ENCODE data around the gene TIMD4.

Gene TIMD4

DNA sequence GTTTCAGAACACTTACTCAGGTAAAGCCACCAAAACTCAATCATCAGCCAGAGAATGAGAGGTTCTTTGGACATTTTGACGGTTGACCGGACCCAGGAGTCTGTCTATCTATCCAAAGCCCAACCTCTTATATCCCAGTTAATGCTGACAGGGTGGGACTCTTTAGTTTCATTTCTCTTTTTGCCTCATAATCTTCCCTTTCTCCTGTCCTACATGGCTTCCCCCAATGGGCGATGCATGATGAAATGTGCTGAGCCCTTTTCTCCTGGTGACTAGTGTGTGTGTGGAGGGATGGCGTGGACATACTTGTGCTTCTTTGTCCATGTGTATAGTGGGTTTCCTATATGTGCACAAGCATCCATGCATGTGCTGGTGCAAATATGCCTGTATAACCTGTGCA, at the start of gene TIMD4:
TIMD4 (minus strand) TSS at position 102 of the 400 bp plus-strand sequence; CDS start at position 74, 28 bp downstream.
- no peak within 1 kb of the TSS for H3K4me3 ChIP-seq (replicated peaks in 1 of 2; ENCODE audit: low read depth in 2 of 2, low read length in 2 of 2)
- TF ChIP-seq CTCF (IDR thresholded peaks at IDR 0.05; ENCODE audit: low read depth, low read length), result no peak
- no peak for DNase-seq (ENCODE audit: low read depth in 2 of 2)

DNA sequence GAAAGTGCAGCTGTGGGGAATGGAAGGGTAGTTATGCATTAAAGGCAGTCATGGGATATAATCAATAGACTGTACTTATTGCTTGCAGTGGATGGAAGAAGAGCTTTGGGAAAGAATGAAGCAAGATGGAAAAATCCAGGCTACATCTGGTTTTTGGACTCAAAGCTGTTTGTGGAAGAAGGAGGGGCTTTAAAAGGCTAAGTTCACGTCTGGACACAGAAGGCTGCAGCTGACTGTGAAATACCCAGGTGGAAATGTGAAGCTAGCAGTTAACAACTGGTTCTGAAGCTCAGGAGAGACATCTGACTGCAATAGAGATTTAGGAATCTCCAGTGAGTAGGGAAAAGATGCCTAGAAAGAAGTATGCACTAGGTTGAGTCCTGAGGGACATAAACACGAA, 43.2 kb upstream of the TIMD4 start:
- DNase-seq (ENCODE audit: low read depth in 2 of 2), result no peak
- H3K4me3 ChIP-seq (replicated peaks in 1 of 2; ENCODE audit: low read depth in 2 of 2, low read length in 2 of 2), result no peak overlapping the region
- no peak for TF ChIP-seq CTCF (IDR thresholded peaks at IDR 0.05; ENCODE audit: low read depth, low read length)

DNA sequence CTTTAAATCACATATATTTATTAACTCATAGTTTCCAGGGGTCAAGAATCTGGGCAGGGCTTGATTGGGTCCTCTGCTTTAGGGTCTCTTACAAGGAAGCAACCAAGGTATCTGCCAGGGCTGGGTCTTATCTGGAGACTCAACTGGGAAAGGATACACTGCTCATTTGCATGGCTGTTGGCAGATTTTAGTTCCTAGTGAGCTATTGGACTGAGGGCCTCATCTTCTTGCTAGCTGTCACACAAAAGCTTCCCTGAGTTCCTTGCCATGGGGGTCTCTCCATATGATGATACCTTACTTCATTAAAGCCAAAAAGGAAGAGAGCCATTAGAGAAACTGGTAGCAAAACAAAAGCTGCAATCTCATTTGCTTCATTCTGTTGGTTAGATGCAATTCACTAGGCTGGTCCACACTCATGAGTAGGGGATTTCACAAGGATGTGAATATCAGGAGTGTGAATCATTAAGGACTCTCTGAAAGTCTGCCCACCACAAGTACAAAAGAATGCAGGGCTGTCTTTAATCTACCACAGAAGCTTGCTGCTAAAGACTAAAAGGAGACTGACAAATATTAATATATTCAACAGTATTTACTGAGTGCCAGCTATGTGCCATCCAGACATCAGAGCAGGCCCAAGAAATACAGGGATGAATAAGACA, 42.0 kb upstream of the TIMD4 start:
- no peak for DNase-seq (ENCODE audit: low read depth in 2 of 2)
- TF ChIP-seq CTCF (IDR thresholded peaks at IDR 0.05; ENCODE audit: low read depth, low read length), result no peak
- no peak overlapping the region for H3K4me3 ChIP-seq (replicated peaks in 1 of 2; ENCODE audit: low read depth in 2 of 2, low read length in 2 of 2)

DNA sequence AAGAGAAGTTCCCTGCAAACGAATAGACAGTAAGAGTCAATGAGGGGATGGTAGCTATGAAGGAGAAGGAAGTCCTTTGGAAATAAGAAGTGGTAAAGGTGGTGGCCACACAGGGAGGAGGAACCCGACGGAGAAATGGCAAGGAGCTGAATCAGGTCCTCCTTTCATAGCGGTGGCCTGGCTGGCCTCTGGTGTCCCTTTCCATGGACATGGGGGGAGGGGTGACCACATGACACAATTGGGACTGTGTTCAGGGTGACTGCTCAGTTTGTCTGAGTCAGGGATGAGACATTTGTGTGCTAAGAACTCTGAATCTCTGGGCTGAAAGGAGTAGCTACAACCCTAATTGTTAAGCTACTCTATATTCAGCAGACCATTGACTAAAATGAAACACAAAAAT, 28.7 kb upstream of the TIMD4 start:
- DNase-seq (ENCODE audit: low read depth in 2 of 2), result no peak
- no peak overlapping the region for H3K4me3 ChIP-seq (replicated peaks in 1 of 2; ENCODE audit: low read depth in 2 of 2, low read length in 2 of 2)
- TF ChIP-seq CTCF (IDR thresholded peaks at IDR 0.05; ENCODE audit: low read depth, low read length), result no peak

DNA sequence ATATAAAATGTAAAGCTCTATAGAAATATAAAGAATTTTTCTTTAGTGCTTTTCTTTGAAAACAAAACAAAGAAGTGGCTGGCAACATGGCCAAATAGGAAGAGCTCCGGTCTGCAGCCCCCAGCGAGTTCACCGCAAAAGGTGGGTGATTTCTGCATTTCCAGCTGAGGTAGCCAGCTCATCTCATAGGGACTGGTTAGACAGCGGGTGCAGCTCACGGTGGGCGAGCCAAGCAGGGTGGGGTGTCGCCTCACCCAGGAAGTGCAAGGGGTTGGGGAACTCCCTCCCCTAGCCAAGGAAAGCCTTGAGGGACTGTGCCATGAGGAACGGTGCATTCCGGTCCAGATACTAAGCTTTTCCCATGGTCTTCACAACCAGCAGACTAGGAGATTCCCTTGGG, 21.0 kb upstream of the TIMD4 start:
- no peak for DNase-seq (ENCODE audit: low read depth in 2 of 2)
- no peak for TF ChIP-seq CTCF (IDR thresholded peaks at IDR 0.05; ENCODE audit: low read depth, low read length)

DNA sequence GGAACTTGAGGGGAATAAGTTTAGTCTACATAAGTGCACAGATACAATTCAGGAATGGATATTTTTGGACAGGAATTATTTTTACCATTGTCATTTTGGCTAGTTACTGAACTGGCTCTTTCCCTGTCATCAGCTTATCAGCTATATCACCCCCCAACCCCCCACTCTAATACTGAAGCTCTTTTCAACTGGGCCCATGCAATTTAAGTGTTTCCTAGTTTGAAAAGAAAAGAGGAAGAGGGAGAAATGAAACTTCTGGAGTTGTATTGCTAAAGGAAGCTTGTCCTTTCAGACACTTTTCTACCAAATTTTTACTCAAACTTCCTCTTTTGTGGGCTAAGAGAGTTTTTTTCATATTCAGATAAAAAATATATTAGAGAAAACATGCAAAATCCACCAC, 18.5 kb upstream of the TIMD4 start:
- H3K4me3 ChIP-seq (replicated peaks in 1 of 2; ENCODE audit: low read depth in 2 of 2, low read length in 2 of 2), result no peak overlapping the region
- DNase-seq (ENCODE audit: low read depth in 2 of 2), result no peak
- no peak for TF ChIP-seq CTCF (IDR thresholded peaks at IDR 0.05; ENCODE audit: low read depth, low read length)

More for the DNA sequence above, 21.0 kb upstream of the TIMD4 start:
- no peak overlapping the region for H3K4me3 ChIP-seq (replicated peaks in 1 of 2; ENCODE audit: low read depth in 2 of 2, low read length in 2 of 2)

- TF ChIP-seq CTCF (IDR thresholded peaks at IDR 0.05; ENCODE audit: low read depth, low read length), result no peak
- H3K4me3 ChIP-seq (replicated peaks in 1 of 2; ENCODE audit: low read depth in 2 of 2, low read length in 2 of 2), result no peak overlapping the region
- no peak for DNase-seq (ENCODE audit: low read depth in 2 of 2)
Measured at GRCh38 chr5:156974328-156974727, 11.3 kb upstream of the TIMD4 start.

Data from cardiac fibroblast (primary cell).